ENCODE results near the gene ZNF276.
"Not testable (repeated sequence)": the region's sequence is repeated elsewhere in the genome, so short reads cannot be mapped to it uniquely, and the experiment has no call there.

ZNF276 gene

DNA sequence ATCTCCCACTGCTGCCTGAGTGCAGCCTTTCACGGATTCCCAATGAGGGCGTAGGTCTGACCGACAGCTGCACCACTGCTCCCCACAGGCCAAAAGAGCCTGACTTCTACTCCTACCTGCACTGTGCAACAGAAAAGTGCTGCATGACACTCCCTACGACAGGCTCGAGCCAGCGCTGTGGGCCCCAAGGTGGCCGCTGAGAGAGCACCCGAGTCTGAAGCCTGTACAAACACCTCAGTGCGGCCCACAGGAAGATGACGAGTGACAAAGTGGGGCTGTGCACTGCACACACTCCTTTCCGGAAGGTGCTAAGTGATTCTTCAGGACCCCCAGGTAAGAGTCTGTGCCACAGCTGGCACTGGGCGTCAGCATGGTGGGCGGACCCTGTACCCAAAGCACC, 53.9 kb downstream of the ZNF276 start:
- no peak for TF ChIP-seq CTCF (IDR thresholded peaks at IDR 0.05; ENCODE audit: low read depth, low read length, missing control alignments)
- DNase-seq (ENCODE audit: extremely low read depth, low read depth): no peak
- no peak overlapping the region for H3K4me3 ChIP-seq (replicated peaks; ENCODE audit: low read depth, low read length)

DNA sequence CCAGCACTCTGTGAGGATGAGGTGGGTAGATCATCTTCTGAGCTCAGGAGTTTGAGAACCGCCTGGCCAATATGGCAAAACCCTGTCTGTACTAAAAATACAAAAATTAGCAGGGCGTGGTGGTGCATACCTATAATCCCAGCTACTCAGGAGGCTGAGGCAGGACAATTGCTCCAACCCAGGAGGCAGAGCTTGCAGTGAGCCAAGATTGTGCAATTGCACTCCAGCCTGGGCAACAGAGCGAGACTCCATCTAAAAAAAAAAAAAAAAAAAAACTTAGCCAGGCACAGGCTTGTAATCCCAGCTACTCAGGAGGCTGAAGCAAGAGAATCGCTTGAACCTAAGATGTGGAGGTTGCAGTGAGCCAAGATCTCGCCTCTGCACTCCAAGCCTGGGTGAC, 56.9 kb downstream of the ZNF276 start:
- not testable (repeated sequence) for DNase-seq (ENCODE audit: extremely low read depth, low read depth); H3K4me3 ChIP-seq (replicated peaks; ENCODE audit: low read depth, low read length)

DNA sequence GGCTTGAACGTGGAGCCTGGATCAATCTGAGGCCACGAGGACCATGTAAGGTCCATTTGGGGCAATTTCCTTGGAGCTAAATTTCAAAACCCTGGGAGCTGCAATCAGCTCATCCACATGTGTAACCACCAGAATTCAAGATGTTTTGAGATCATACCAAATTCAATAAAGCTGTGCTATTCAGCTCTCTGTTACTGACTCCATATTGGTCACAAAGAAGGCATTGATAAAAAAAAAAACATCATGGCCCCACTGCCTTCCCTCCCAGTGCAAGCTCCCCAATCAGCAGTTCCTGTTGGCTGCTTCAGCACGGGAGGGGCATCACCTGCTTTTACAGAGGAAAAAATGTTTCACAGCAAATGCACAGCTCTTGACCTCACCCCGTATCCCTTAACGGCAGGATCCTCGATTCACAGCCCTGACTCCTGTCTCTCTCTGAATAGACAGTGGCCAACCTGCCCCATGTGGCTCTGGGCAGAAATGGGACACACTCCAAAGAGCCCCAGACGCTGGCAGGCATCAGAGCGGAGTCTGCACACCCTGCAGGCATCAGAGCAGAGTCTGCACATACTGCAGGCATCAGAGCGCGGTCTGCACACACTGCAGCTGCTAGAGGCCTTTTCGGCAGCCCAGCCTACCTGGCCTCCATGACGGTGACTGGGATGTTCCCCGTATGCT, 58.0 kb downstream of the ZNF276 start:
- no peak for DNase-seq (ENCODE audit: extremely low read depth, low read depth)
- TF ChIP-seq CTCF (IDR thresholded peaks at IDR 0.05; ENCODE audit: low read depth, low read length, missing control alignments): no peak
- H3K4me3 ChIP-seq (replicated peaks; ENCODE audit: low read depth, low read length): no peak overlapping the region

GRCh38 chr16:89779909-89780305, 58.6 kb downstream of the ZNF276 start:
- TF ChIP-seq CTCF (IDR thresholded peaks at IDR 0.05; ENCODE audit: low read depth, low read length, missing control alignments): no peak
- no peak for DNase-seq (ENCODE audit: extremely low read depth, low read depth)
- H3K4me3 ChIP-seq (replicated peaks; ENCODE audit: low read depth, low read length): no peak overlapping the region

GRCh38 chr16:89782489-89782888, 61.2 kb downstream of the ZNF276 start:
- H3K4me3 ChIP-seq (replicated peaks; ENCODE audit: low read depth, low read length): no peak overlapping the region
- no peak for DNase-seq (ENCODE audit: extremely low read depth, low read depth)
- no peak for TF ChIP-seq CTCF (IDR thresholded peaks at IDR 0.05; ENCODE audit: low read depth, low read length, missing control alignments)

DNA sequence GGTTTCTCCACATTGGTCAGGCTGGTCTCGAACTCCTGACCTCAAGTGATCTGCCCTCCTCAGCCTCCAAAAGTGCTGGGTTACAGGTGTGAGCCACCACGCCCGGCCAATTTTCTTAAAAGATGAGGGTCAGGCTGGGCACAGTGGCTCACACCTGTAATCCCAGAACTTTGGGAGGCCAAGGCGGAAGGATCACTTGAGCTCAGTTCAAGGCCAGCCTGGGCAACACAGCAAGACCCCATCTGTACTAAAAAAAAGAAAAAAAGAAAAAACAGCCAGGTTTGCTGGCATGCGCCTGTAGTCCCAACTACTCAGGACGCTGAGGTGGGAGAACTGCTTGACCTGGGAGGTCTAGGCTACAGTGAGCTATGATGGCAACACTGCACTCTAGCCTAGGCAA, 62.6 kb downstream of the ZNF276 start:
- not testable (repeated sequence) for H3K4me3 ChIP-seq (replicated peaks; ENCODE audit: low read depth, low read length); DNase-seq (ENCODE audit: extremely low read depth, low read depth)

- no peak overlapping the region for H3K4me3 ChIP-seq (replicated peaks; ENCODE audit: low read depth, low read length)
- TF ChIP-seq CTCF (IDR thresholded peaks at IDR 0.05; ENCODE audit: low read depth, low read length, missing control alignments): no peak
Measured at GRCh38 chr16:89784406-89784805, 63.1 kb downstream of the ZNF276 start.

DNA sequence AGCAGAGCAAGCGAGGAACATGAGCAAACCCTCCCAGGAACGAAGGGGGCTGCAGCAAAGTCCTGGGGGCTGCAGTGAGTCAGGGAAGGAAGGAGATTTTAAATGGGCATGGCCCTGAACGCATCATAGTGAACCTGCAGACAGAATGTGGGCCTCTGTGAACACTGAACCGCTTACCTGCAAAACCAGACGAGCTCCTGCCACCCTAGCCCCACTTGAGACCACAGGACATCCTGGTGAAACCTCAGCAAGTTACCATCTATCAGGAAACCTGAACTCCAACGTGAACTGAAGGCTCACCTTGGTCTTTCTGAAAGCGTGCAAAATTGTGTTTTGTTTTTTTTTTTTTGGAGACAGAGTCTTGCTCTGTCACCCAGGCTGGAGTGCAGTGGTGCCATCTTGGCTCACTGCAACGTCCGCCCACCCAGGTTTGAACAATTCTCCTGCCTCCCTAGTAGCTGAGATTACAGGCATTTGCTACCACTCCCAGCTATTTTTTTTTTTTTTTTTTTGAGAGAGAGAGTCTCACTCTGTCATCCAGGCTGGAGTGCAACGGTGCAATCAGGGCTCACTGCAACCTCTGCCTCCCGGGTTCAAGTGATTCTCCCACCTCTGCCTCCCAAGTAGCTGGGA, 64.3 kb downstream of the ZNF276 start:
- no peak for DNase-seq (ENCODE audit: extremely low read depth, low read depth)
- H3K4me3 ChIP-seq (replicated peaks; ENCODE audit: low read depth, low read length): no peak overlapping the region
- TF ChIP-seq CTCF (IDR thresholded peaks at IDR 0.05; ENCODE audit: low read depth, low read length, missing control alignments): no peak

More at GRCh38 chr16:89784406-89784805, 63.1 kb downstream of the ZNF276 start:
- no peak for DNase-seq (ENCODE audit: extremely low read depth, low read depth)
